GM21528 (cell line): Measurements from ENCODE around the gene TSPAN5.

ENCODE experiments used
- ATAC-seq: cut with Tn5 transposase; IDR thresholded peaks from one replicate; pipeline ENCODE4 v1.9.1; 2021; ENCODE audit warnings: mild to moderate bottlenecking, moderate library complexity; ENCODE audit not compliant: unreplicated experiment, low FRiP score

Gene TSPAN5

DNA sequence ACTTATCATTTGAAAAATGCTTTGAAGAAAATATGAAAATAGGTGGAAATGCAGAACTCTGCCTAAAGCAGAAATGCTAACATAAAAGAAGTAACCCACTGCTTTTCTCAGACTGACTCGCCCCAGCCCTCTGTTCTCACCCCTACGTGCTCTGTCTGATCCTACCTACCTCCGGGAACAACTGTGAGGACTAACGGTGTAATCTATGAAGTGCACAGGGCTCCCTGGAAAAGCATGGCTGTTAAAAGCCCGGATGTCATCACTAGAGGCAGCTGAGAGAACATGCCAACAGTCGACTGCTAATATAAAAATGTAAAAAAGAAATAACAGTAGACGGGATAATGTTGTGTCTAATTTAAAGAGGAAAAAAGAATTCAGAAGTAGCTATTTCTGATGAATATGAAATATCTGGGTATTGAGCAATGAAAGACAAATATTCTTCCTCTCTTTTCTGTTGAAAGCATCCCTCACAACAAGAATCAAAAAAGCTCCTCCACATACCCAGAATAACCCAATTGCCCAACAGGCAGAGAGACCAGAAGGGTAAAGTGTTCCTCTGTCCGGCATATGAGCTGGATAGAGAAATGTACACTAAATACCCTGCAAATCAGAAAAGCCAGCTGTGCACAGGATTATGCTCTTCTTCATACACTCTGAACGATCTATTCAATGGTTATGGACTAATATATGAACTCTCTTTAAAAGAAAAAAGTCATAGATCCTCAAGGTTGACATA lies 130.7 kb downstream of the TSPAN5 start:
- ATAC-seq, result no peak

GRCh38 chr4:98524230-98524629 lies 134.2 kb downstream of the TSPAN5 start:
- no peak for ATAC-seq

DNA sequence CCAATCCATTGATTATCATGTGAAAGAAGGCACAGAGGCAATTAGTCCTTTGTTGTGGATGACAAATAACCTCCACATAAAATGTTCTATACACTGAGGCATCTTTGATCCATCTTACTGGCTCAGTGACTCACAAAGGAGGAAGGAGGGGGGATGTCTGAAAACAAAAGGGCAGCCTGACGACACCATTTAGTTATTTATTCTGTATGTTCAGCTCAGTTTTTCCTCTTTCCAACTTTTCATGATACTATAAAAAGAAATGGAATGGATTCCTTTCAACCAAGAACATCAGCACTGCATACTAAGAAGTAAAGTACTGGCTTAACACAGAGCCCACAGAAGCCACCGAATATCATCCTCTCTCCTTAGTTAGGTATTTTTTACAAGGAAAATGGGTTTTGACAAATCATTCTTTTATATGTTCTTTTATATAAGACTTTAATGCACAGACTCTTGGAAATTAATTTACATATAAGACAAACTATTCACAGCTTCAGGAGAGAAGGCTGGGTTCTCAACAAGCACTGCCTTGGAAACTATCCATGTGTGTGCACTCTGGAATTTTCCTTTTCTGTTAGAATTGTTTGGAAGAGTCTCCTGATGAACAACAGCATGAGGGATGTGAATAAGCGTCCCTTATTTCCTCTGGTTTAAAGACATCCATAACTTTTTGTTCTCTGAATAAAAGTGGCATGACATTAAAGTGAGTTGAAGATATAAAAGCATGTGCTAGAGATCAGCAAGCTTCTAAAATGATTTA lies 135.6 kb downstream of the TSPAN5 start:
- ATAC-seq, result no peak

DNA sequence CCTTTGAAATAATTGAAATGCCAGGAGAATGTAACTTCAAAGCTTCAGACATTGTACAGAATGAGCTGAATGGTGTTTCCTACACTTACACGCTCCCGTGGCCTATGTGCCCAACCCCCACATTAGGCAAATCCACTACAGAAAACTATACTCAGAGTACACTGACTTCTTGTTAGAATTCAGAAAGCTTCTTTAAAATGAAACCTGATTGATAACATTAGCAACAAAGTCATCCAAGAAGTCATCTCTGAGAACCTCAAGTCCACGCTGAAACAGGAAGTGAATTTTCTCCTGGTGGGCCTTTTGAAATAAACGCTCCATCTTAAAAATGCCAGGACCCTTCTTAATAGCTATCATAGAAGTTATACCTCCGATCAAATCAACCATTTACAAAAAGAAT lies 136.3 kb downstream of the TSPAN5 start:
- ATAC-seq, result no peak

- ATAC-seq, result no peak
These were observed 136.9 kb downstream of the TSPAN5 start for GRCh38 chr4:98521486-98521885.

DNA sequence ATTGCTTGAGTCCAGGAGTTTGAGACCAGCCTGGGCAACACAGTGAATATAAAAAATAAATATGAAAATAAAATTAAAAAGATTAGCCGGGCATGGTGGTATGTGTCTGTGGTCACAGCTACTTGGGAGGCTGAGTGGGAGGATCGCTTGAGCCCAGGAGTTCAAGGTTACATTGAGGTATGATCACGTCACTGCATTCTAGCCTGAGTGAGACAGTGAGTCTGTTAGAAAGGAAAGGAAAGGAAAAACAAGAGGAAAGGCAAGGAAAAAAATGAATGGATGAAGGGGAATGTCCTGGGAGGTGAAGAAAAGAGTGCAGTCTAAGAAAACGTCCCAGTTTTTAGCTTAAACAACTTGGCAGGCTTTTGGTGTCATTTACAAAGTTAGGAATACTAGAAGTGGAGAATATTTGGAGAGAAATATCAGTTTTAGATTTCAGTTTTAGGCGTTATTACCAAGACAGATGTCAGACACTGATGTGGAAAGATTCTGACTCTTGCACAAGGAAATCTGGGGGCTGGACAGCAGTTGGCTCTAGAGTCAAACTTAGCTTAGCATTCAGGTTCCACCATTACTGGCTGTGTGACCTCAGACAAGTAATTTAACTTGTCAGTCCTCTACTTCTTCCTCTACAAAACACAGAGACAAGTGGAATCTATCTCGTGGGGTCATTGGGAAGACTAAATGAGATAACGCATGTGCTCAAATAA lies 139.0 kb downstream of the TSPAN5 start:
- no peak for ATAC-seq

GRCh38 chr4:98518559-98519267 lies 139.7 kb downstream of the TSPAN5 start:
- ATAC-seq, result peak; percentile 92

DNA sequence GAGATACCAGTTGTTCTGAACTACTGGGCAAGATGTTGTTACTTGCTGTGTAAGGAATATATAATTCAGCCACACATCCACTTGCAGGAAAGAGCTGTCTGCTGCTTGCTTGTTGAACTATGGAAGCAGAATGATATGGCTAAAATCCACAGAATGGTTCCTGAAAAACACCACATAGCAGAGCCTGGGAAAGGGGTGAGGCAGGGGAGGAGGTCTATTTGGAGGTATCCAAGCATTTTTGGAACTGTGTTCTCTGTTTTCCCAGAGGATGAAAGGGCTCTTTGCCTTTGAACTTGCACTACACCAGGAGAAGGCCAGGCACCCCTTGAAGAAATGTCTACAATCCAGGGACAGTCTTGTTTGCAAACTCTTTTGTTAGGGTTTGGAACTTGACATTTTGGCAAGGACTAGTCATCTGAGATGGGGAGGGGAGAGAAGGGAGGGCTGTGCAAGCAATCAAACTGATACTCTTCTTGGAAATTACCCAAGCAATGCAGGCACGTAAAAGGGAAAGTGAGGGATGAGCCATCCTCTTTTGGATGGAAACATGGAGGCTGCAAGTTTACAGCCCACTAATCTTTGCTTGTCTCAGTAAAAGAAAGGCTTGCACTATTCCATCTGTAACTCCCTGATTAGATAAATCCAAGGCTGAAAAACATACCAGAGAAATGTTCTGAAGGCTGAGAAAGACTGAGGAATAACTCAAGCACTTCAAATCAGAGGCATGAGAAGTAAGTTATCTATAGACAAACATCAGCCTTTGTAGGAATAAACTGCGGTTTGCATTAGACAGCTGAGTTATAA lies 141.0 kb downstream of the TSPAN5 start:
- ATAC-seq, result no peak

- ATAC-seq, result no peak
These were observed 141.8 kb downstream of the TSPAN5 start for GRCh38 chr4:98516441-98517217.

GRCh38 chr4:98516042-98516440 lies 142.4 kb downstream of the TSPAN5 start:
- ATAC-seq, result no peak

DNA sequence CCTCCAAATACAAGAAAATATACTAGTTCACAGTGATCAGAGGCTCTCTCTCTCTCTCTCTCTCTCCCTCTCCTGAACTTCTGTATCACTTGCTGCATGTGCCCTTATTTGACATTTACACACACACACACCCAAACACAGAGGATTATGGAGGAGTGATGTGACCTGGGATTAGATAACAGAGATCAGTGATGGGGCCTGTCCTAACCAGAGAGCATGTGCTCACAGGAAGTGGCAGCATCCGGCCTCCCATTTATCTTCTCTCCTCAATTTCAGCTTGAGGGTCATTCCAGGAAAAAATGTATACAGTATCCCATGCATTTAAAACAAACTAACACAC lies 143.0 kb downstream of the TSPAN5 start:
- no peak for ATAC-seq

DNA sequence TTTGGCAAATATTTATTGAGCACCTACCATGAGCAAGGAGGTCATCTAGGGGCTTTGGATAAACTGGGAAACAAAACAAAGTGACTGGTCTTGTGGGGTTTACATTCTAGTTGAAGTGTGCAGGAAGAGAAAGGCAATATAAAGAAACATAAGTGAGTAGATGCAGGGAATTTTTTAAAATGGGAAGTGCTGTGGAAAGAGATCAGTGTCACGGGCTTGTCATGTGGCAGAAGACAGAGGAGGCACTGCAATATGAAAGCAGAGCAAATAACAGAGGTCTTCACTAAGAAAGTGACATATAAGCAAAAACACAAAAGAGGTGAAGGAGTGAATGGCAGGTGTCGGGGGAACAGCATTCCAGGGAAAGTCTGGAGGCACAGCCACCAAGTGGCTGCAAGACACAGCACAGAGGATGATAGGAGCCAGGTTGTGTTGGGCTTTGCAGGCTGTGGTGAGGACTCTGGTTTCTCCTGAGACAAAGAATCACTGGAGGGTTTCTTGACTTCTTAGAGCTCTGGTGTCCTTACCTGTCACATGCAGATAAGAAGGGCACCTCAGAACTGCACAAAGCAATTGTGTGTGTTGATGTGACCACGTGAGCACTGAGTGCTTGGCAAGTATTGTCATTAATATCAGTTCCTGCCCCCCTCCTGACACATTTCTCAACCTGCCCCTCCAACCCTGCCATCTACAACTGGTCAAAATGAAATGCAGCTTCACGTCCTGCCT lies 143.5 kb downstream of the TSPAN5 start:
- ATAC-seq, result no peak

- no peak for ATAC-seq
These were observed 145.5 kb downstream of the TSPAN5 start for GRCh38 chr4:98512918-98513317.

GRCh38 chr4:98510757-98511517 lies 147.5 kb downstream of the TSPAN5 start:
- ATAC-seq, result no peak

GRCh38 chr4:98510340-98510739 lies 148.1 kb downstream of the TSPAN5 start:
- ATAC-seq, result no peak

- no peak for ATAC-seq
These were observed 148.7 kb downstream of the TSPAN5 start for GRCh38 chr4:98509721-98510120.

GRCh38 chr4:98508829-98509598 lies 149.4 kb downstream of the TSPAN5 start:
- no peak for ATAC-seq
